Neuronal stem cell (in vitro differentiated cells): ENCODE measurements around the gene SCAF1.

Experiments
- DNase-seq: peaks from one replicate; pipeline ENCODE4 v3.0.0-alpha.2; 2013; ENCODE audit warnings: low spot score
- H2AFZ ChIP-seq: one replicate; pipeline ENCODE4 v1.6.1; 2013; ENCODE audit warnings: mild to moderate bottlenecking, low read length, inconsistent platforms
- H2AK5ac ChIP-seq: 2 replicates; pipeline ENCODE4 v1.6.1; 2013; ENCODE audit warnings: low read depth, mild to moderate bottlenecking, inconsistent platforms, low read length, moderate library complexity, mixed read lengths
- H2BK120ac ChIP-seq: 2 replicates; pipeline ENCODE4 v1.6.1; 2013; ENCODE audit warnings: low read depth, mild to moderate bottlenecking, inconsistent platforms, low read length, moderate library complexity, mixed read lengths
- H2BK12ac ChIP-seq: one replicate; pipeline ENCODE4 v1.6.1; 2013; ENCODE audit warnings: low read length, inconsistent platforms
- H2BK15ac ChIP-seq: 2 replicates; pipeline ENCODE4 v1.6.1; 2013; ENCODE audit warnings: mild to moderate bottlenecking, low read length, inconsistent platforms, mixed read lengths
- H2BK5ac ChIP-seq: one replicate; pipeline ENCODE4 v1.6.1; 2013; ENCODE audit warnings: inconsistent platforms, mild to moderate bottlenecking, low read length, moderate library complexity
- H3K14ac ChIP-seq: one replicate; pipeline ENCODE4 v1.6.1; 2013; ENCODE audit warnings: low read length, inconsistent platforms
- H3K18ac ChIP-seq: 2 replicates; pipeline ENCODE4 v1.6.1; 2013; ENCODE audit warnings: low read length, inconsistent platforms
- H3K23ac ChIP-seq: 2 replicates; pipeline ENCODE4 v1.6.1; 2013; ENCODE audit warnings: low read depth, mild to moderate bottlenecking, mixed read lengths, low read length, inconsistent platforms; ENCODE audit not compliant: poor library complexity
- H3K27ac ChIP-seq: replicated peaks from 3 replicates; pipeline ENCODE4 v1.5.1; 2013; ENCODE audit warnings: low read length, inconsistent platforms
- H3K27me3 ChIP-seq, 3 experiments: 2 replicates each; pipeline ENCODE4 v1.6.1; 2013; ENCODE audit warnings: low read length in 3 of 3, mild to moderate bottlenecking in 2 of 3, inconsistent platforms in 1 of 3, low read depth in 1 of 3, mixed read lengths in 1 of 3, moderate library complexity in 1 of 3; ENCODE audit not compliant: control insufficient read depth in 3 of 3, insufficient read depth in 3 of 3
- H3K36me3 ChIP-seq, 2 donors: replicated peaks in 1 of 2; 2 replicates each; pipeline ENCODE4 v1.6.1; 2013; ENCODE audit warnings: low read length in 2 of 2; ENCODE audit not compliant: control insufficient read depth in 2 of 2, insufficient read depth in 2 of 2
- H3K4ac ChIP-seq: 2 replicates; pipeline ENCODE4 v1.6.1; 2013; ENCODE audit warnings: inconsistent platforms, mild to moderate bottlenecking, low read length, moderate library complexity
- H3K4me1 ChIP-seq, 2 donors: 1 replicate in 1 of 2; 2 replicates in 1 of 2; pipeline ENCODE4 v1.6.1; 2013; ENCODE audit warnings: low read length in 2 of 2, low read depth in 1 of 2; ENCODE audit not compliant: control insufficient read depth in 2 of 2, insufficient read depth in 1 of 2
- H3K4me2 ChIP-seq: one replicate; pipeline ENCODE4 v1.6.1; 2013; ENCODE audit warnings: mild to moderate bottlenecking, low read length, inconsistent platforms; ENCODE audit not compliant: insufficient read depth, poor library complexity, severe bottlenecking
- H3K4me3 ChIP-seq, 2 donors: 2 replicates each; pipeline ENCODE4 v1.5.1; 2013; ENCODE audit warnings: low read length in 2 of 2, mild to moderate bottlenecking in 2 of 2, inconsistent platforms in 1 of 2, moderate library complexity in 1 of 2
- H3K79me1 ChIP-seq: one replicate; pipeline ENCODE4 v1.6.1; 2013; ENCODE audit warnings: low read depth, mild to moderate bottlenecking, inconsistent platforms, low read length, moderate library complexity
- H3K9ac ChIP-seq: one replicate; pipeline ENCODE4 v1.6.1; 2013; ENCODE audit warnings: mild to moderate bottlenecking, low read depth, low read length, inconsistent platforms; ENCODE audit not compliant: poor library complexity
- H3K9me3 ChIP-seq, 2 donors: replicated peaks in 1 of 2; 2 replicates each; pipeline versions ENCODE3 to v1.6.1; 2013; ENCODE audit warnings: low read length in 2 of 2, mild to moderate bottlenecking in 2 of 2, inconsistent platforms in 1 of 2, low read depth in 1 of 2, mixed read lengths in 1 of 2, moderate library complexity in 1 of 2; ENCODE audit not compliant: control insufficient read depth in 2 of 2, insufficient read depth in 1 of 2
- H4K8ac ChIP-seq: one replicate; pipeline ENCODE4 v1.6.1; 2013; ENCODE audit warnings: low read depth, mild to moderate bottlenecking, inconsistent platforms, low read length, moderate library complexity
- H4K91ac ChIP-seq: one replicate; pipeline ENCODE4 v1.6.1; 2013; ENCODE audit warnings: low read length, low read depth, mild to moderate bottlenecking, inconsistent platforms; ENCODE audit not compliant: poor library complexity
- WGBS, 2 donors: extraction: QIAGEN DNeasy Blood & Tissue Kit; methylation state at CpG; one replicate each; pipeline ENCODE4 v1.1.7; 2013; ENCODE audit warnings: missing lambda C conversion rate in 2 of 2, mixed read lengths in 1 of 2; ENCODE audit not compliant: insufficient read length in 2 of 2, insufficient replicate concordance in 1 of 2; ENCODE audit errors: extremely low coverage in 2 of 2; 5-methylcytosine and 5-hydroxymethylcytosine counted together

The SCAF1 gene

DNA sequence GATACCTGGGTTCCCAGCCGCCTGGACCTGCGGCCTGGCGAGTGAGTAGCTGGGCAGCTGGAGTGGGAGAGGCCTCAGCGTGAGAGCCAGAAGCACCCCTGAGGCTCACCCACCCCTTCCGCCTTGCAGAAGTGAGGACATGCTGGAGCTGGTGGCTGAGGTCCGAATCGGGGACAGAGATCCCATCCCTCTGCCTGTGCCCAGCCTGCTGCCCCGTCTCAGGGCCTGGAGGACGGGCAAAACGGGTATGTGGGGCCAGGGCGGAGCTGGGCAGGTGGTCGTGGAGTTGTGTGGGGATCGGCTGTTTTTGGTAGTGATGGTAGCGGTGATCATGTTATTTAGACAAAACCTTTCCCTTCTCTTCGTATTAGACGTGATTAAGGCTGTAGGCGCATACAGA, 4.6 kb downstream of the SCAF1 start:
- H3K36me3 ChIP-seq: peaks cover 45 to 73% of the 10 kb centered on the region in 2 donors
- no peak overlapping the region for H3K14ac ChIP-seq
- no peak overlapping the region for H3K27ac ChIP-seq
- H3K4ac ChIP-seq: no peak overlapping the region
- peak overlapping the region; percentile 81 for H3K23ac ChIP-seq
- H3K18ac ChIP-seq: no peak overlapping the region
- H3K9me3 ChIP-seq: no peaks in the 10 kb centered on the region
- H4K8ac ChIP-seq: no peak overlapping the region
- H2BK15ac ChIP-seq: no peak overlapping the region
- peaks cover 32% of the 10 kb centered on the region for H3K79me1 ChIP-seq
- H3K9ac ChIP-seq: no peak overlapping the region
- H4K91ac ChIP-seq: no peak overlapping the region
- no peak overlapping the region for H2AK5ac ChIP-seq
- no CpG with 5 or more reads among the region's 17 CpGs for WGBS, 2 donors
- H3K27me3 ChIP-seq: no peaks in the 10 kb centered on the region
- no peak overlapping the region for H2BK120ac ChIP-seq
- H3K4me1 ChIP-seq: peaks cover 0 to 6% of the 10 kb centered on the region in 2 donors
- H3K4me2 ChIP-seq: no peak overlapping the region
- no peak for DNase-seq
- no peak overlapping the region for H3K4me3 ChIP-seq
- no peak overlapping the region for H2BK12ac ChIP-seq
- H2AFZ ChIP-seq: no peak overlapping the region
- no peak overlapping the region for H2BK5ac ChIP-seq

DNA sequence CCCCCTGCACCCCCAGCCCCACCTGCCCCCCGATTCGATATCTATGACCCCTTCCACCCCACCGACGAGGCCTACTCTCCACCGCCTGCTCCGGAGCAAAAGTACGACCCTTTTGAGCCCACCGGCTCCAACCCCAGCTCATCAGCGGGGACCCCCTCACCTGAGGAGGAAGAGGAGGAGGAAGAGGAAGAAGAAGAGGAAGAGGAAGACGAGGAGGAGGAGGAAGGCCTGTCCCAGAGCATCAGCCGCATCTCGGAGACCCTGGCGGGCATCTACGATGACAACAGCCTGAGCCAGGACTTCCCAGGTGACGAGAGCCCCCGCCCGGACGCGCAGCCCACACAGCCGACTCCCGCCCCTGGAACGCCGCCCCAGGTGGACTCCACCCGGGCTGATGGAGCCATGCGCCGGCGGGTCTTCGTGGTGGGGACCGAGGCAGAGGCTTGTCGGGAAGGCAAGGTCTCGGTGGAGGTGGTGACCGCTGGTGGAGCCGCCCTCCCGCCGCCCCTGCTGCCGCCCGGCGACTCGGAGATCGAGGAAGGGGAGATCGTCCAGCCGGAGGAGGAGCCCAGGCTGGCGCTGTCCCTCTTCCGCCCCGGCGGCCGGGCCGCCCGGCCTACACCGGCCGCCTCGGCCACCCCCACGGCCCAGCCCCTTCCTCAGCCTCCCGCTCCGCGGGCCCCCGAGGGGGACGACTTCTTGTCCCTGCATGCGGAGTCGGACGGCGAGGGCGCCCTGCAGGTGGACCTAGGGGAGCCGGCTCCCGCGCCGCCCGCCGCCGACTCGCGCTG, 9.2 kb downstream of the SCAF1 start:
- Histone ChIP-seq H2BK12ac (no peak overlapping the region), H3K4me3 (no peak overlapping the region), H3K27me3 (no peaks in the 10 kb centered on the region), H3K18ac (no peak overlapping the region), H2BK15ac (no peak overlapping the region), H4K91ac (no peak overlapping the region), H3K4me2 (peak overlapping the region; percentile 11), H3K36me3 (peaks cover 60 to 91% of the 10 kb centered on the region in 2 donors), H3K4ac (no peak overlapping the region), H2AK5ac (no peak overlapping the region), H4K8ac (no peak overlapping the region), H3K4me1 (no peaks in the 10 kb centered on the region), H3K23ac (no peak overlapping the region), H2AFZ (no peak overlapping the region), H2BK5ac (no peak overlapping the region), H3K27ac (no peak overlapping the region), H3K14ac (no peak overlapping the region), H3K9ac (no peak overlapping the region), H3K9me3 (no peaks in the 10 kb centered on the region), H2BK120ac (no peak overlapping the region), H3K79me1 (peaks cover 32% of the 10 kb centered on the region)
- WGBS, 2 donors: no CpG with 5 or more reads among the region's 72 CpGs
- DNase-seq: no peak

- Histone ChIP-seq H2BK5ac (no peak overlapping the region), H4K8ac (no peak overlapping the region), H3K23ac (no peak overlapping the region), H3K9me3 (no peaks in the 10 kb centered on the region), H3K27ac (no peak overlapping the region), H2BK12ac (no peak overlapping the region), H3K4me2 (no peak overlapping the region), H3K18ac (no peak overlapping the region), H3K4me3 (no peak overlapping the region), H2BK15ac (no peak overlapping the region), H4K91ac (no peak overlapping the region), H3K4ac (no peak overlapping the region), H3K27me3 (no peaks in the 10 kb centered on the region), H2BK120ac (no peak overlapping the region), H3K79me1 (peaks cover 26% of the 10 kb centered on the region), H3K36me3 (peaks cover 58 to 91% of the 10 kb centered on the region in 2 donors), H3K4me1 (no peaks in the 10 kb centered on the region), H3K14ac (no peak overlapping the region), H2AK5ac (no peak overlapping the region), H3K9ac (no peak overlapping the region), H2AFZ (no peak overlapping the region)
- DNase-seq: no peak
- WGBS, 2 donors: no CpG with 5 or more reads among the region's 110 CpGs
Observed at GRCh38 chr19:49651820-49652550, 10.0 kb downstream of the SCAF1 start.
